HG02623 (cell line): Measurements from ENCODE around the gene PRRG4.
"Not testable (repeated sequence)": the region's sequence is repeated elsewhere in the genome, so short reads cannot be mapped to it uniquely, and the experiment has no call there.

Source experiments
- ATAC-seq: cut with Tn5 transposase; IDR thresholded peaks from one replicate; pipeline ENCODE4 v1.9.1; 2021; ENCODE audit warnings: moderate library complexity; ENCODE audit not compliant: unreplicated experiment

PRRG4 gene

DNA sequence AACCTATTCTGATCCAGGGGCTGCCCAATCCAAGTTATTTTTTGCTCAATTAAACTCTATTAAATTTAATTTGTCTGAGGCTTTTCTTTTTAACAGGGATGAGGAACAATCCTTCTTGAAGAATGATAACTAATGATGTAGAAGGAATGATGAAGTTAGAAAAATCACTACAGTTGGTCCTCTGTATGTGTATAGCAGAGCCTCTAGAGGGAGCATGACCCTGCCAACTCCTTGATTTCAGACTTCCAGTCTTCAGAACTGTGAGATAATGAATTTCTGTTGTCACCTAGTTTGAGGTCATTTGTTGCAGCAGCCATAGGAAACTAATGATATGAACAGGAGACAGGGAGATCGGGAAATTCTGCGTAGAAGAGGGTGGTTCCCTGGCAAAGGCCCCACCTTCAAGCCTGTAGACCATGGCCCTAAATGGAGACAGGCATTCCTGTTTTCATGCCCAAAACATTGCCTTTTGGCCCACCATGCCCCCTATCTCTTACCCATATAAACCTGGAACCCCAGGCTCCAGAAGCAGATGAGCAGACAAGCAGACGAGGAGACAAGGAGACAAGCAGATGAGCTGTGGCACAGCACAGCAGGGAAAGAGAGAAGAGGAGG is 55.1 kb downstream of the PRRG4 start:
- no peak for ATAC-seq

DNA sequence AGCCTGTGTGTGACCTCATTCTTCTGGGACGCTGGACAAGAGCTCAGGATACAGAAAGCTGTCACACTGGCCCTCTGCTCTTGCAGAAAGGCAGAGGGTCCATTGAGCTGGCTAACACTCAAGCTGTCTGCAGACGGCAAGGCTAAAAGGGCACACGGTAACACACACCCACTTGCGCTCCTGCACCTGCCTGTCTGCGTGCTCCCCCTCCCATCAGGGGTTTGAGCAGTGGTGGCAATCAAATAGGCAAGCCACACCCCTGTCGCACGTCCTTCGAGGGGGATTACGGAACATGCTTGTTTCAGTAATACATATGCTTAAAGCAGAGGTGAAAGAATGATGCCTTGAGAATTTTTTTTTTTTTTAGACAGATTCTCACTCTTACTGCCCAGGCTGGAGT is 55.8 kb downstream of the PRRG4 start:
- ATAC-seq, result no peak

DNA sequence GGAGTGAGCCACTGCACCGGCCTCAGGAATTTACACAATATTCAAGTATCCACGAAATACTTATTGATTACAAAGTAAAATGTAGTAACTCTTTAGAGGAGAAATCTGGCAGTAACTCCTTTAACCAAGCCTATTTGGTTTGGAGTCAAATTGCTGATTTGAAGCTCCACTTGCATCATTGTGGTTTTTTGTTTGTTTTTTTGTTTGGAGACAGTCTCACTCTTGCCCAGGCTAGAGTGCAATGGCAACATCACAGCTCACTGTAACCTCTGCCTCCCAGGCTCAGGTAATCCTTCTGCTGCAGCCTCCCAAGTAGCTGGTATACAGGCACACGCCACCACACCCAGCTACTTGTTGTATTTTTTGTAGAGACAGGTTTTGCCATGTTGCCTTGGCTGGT is 56.5 kb downstream of the PRRG4 start:
- no peak for ATAC-seq

DNA sequence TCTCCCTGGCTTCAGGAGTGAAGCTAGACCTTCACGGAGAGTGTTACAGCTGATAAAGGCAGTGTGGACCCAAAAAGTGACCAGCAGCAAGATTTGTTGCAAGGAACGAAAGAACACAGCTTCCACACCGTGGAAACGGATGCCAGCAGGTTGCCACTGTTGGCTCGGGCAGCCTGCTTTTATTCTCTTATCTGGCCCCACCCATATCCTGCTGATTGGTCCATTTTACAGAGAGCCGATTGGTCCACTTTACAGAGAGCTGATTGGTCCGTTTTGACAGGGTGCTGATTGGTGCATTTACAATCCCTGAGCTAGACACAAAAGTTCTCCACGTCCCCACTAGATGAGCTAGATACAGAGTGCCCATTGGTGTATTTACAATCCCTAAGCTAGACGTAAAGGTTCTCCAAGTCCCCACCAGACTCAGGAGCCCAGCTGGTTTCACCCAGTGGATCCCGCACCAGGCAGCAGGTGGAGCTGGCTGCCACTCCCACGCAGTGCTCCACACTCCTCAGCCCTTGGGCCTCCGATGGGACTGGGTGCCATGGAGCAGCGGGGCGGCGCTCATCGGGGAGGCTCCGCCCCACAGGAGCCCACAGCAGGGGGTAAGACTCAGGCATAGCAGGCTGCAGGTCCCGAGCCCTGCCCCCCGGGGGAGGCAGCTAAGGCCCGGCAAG is 58.1 kb downstream of the PRRG4 start:
- ATAC-seq, result not testable (repeated sequence)

DNA sequence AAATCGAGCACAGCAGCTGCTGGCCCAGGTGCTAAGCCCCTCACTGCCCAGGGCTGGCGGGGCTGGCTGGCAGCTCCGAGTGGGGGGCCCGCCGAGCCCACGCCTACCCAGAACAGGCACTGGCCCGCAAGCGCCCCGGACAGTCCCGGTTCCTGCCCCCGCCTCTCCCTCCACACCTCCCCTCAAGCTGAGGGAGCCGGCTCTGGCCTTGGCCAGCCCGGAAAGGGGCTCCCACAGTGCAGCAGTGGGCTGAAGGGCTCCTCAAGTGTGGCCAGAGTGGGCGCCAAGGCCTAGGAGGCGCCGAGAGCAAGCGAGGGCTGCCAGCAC is 58.6 kb downstream of the PRRG4 start:
- ATAC-seq, result not testable (repeated sequence)

DNA sequence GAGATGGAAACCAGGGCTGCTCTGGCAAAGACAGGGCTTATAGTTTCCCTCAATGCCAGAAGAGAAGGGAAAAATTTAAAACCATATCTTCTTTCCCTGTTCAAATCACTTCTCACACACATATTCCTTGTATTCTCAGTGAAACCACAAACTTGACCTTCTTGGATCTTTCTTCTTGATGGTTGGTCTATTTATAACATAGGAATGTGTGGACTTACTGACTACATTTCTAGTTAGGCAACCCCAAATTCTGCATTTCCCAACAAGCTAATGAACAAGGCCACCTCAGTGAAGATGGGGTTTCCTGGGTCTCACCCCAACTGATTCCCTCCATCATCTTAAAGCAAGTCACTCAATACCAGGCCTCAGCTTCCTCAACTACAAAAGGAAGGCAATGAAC is 59.1 kb downstream of the PRRG4 start:
- ATAC-seq, result no peak

DNA sequence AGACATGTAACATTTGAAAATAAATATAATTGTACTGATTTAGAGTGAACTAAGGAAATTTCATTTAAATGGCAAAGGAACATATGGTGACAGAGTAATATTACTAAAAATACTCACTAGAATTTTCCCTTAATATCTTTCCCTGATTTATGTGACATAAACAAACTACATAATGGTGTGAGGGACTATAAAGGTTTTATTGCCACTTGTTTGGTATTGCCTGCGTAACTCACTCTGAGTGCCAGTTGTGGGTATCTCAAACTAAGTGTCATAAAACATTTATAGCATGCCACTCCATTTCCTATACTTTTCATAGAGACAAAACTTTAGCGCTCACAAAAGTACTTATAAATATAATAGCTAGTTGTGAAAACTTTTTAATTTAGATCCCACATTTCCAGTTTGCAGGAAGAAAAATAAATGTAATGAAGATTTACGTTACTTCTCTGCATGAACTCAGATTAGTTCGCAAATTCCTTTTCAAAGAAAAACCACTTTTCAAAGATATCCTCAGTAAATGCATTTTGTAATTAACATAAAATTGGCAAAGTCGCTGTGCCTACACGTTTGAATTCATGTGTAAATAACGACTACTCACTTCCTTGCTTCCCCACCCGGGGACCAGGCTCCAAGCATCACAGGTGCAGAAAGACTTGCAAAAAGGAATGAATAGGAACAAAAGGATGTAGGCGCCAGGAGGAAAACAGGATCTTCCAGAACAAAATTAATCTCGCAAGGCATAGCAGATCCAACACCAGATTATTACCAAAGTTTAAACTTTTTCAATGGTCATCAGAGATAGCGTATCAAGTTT is 61.3 kb downstream of the PRRG4 start:
- ATAC-seq, result no peak

DNA sequence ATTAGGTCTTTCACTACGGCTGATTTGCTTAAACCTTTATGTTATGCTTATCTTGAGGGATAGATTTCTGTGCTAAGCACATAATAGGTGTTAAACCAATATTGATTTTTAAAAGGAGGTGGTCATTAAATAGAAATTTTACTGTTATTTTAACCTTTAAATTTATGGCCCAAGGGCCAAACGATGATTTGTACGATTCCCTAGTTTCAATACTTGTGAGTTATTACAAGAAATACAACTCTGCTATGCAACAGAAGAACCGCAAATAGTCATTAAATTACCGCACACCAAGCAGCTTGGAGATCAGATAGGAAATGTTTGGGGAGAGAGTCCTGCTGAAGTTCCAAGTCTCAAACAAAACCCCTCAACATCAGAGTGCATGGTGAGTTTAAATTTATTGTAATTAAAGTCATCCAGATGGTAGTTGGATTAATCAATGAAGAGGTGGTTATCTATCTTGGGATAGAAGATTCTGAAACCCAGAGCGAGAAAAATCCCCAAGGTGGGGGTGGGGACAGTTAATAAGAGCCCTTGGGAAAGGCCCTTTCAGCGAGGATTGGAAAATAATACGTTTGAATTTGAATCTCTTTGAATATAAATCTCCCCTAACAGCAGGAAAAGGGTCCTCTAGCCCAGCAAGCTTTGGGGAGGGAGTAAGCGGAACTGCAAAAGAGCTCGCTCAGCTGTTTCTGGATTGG is 62.1 kb downstream of the PRRG4 start:
- ATAC-seq, result no peak

DNA sequence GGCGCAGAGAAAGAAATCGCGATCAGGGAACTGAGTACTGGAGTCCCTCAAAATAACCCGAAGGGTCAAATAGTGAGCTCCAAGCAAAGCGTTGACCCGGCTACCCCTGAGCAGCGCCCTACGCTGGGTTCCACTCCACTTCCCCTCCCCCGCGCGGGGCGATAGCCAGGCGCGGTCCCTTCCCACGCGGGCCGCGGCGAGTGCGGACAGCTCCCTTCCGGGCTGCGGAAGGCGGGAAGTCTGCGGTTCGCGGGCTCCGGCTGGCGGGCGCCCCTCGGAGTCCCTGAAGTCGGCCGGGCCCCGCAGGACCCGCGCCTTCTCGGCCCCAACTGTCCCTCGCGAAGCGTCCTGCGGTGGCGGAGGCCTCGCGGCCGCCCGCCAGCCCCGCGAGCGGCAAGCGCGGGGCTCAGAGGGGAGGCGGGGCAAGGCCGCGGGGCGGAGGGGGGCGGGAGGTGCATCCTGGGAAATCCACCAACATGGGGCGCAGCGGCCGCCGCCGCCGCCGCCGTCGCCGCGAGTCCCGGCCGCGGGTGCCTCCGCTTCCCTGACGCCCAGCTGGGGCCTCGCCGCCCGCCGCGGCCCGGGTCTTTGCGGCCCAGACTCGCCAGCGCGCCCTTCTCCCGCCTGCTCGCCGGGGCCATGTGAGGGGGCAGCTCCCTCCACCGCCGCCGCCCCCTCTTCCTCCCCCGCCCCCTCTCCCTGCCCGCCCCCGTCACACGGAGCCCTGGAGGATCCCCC is 62.8 kb downstream of the PRRG4 start, which contains the start of gene QSER1:
QSER1 (plus strand) TSS at position 457 of the 738 bp plus-strand sequence. CDS start 315 bp downstream, outside the sequence.
- ATAC-seq, result peak; percentile 65

DNA sequence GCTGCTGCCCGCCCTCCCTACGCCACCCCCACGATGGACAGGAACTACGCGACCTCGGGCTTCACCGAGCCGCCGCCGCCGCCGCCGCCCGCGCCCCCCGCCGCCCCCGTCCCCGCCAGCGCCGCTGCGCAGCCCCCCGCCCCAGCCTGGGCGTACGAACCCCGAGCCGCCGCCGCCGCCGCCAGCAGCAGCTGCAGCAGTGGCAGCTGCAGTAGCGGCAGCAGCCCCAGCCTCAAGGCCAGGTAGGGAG is 63.3 kb downstream of the PRRG4 start:
- ATAC-seq, result no peak

DNA sequence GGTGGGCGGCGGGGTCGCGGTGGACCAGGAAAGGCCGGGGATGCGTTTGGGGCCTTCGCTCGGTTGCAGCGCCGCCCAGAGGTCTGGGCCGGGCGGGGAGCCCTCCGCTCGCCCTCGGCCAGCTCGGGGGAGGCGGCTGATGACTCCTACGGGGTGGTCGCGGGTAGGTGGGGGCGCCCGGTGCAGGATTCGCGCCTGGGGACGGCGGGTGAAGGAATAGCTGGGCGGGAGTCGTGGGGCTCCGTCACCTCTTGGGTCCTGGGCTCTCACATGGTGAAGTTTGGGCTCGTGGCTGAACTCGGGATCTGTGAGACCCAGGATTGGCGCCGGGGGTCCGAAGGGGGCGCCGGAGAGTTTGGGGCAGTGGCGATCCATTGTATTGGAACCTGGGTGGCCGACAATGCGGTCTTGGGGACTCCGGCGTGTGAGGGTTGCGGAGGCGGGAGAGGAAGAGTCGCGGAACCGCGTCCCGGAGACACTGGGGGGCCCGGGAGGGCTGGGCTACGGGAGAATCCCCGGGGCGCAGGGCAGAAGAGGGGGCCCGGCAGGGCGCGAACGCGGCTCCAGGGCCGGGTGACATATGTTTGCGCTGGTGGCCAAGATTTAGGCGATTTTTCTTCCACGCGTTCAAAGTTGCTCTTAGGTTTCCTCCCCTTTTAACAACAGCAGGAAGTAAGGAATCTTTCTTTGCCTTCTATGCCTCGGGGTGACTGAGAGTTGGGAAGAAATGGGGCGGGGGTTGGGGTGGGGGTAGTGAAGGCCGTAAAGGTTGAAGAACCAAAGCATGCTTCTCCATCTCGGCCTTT is 63.8 kb downstream of the PRRG4 start:
- ATAC-seq, result peak; percentile 24

DNA sequence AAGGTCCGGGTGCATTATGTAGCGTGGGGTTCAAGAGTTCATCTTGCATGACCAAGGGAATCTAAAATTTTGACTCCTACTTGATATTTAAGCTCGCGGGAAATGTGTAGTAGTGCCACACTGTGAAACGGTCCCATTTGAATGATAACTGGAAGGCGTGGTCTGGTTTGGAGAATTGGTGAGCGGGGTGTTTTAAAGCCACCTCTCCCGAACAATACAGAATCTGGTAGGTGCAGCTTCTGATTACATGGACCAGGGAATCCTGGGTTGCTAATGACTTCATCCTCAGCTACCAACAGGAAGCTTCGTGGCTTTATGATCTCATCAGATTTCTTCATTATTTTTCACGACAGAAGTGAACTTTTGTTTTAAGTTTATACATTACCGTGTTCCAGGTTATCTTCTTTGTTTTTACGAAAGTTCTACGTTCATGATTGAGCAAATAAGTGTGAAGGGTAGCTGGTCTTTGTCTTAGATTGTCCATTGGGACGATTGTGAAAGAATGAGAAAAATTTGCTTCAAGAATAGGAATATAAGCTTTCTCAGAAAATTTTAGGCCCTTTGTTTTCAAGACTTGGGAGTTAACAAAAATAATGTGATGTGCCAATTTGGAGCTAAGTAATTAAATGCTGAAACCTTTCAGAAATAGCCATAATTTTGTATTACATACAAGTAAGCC is 64.6 kb downstream of the PRRG4 start:
- no peak for ATAC-seq

DNA sequence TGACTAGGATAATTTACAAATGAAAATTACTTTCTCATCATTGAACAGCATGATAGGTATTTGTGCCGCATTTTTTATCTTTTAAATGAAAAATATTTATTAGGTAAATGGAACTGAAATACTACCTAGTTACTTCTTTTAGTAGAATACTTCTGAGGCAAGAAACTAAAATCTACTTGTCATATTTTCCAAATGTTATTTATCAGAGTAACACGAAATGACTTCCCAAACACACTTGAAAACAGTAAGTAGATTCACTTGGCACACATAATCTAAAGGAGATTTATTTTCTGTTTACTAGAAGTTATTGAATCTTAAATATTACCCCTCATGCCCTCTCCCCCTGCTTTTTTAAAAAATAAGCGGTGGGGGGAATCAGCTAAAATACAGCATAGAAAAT is 65.2 kb downstream of the PRRG4 start:
- no peak for ATAC-seq

DNA sequence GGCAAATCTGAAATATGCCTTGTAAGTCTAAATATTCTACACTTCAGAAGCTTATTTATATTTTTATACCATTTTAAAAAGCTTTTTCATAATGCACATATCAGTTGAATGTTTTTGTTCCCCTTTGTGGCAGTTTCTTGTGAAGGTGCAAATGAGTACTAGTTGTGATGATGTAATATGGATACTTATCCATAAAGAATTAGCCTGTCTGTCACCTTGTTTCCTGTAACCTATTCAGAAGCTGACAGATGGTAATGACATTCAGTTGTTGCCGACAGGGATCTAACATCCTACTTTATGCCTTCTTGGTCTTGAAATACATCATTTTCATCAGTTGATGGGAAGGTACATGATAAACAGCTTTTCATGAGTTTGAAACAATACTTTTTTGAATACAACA is 65.7 kb downstream of the PRRG4 start:
- no peak for ATAC-seq

DNA sequence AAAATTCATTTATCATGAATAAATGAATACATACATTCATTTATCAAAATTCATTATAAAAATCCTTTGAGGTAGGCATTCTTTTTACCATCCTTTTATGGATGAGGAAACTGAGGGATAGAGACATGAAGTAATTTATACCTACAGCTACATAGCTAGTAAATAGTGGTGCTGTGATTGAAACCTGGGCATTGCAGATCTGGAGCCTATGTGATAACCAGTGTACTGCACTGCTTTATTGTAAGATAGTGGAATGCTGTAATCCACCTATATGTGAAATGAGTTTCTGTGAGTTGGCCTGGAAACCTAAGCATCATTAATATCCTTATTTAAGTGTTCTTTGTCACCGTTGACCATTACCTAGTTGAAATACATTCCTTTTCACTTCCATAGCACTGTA is 67.4 kb downstream of the PRRG4 start:
- no peak for ATAC-seq

DNA sequence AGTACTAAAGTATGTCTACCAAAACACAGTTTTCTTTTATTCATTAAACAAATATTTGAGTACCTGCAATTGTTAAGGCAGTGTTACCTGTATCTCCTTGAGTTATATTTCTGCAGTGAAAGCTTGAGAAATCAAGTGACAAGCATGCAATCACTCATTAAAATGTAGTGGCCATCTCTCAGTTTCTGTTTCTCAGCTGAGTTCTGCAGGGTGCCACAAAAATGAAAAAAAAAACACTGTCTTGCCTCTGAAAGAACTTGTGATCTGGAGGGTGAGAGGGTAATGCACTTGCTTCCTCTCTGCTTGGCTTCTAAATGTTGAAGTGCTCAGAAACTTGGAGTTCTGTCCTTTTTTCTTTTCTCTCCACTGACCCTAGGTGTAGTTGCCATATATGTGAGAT is 69.7 kb downstream of the PRRG4 start:
- no peak for ATAC-seq

DNA sequence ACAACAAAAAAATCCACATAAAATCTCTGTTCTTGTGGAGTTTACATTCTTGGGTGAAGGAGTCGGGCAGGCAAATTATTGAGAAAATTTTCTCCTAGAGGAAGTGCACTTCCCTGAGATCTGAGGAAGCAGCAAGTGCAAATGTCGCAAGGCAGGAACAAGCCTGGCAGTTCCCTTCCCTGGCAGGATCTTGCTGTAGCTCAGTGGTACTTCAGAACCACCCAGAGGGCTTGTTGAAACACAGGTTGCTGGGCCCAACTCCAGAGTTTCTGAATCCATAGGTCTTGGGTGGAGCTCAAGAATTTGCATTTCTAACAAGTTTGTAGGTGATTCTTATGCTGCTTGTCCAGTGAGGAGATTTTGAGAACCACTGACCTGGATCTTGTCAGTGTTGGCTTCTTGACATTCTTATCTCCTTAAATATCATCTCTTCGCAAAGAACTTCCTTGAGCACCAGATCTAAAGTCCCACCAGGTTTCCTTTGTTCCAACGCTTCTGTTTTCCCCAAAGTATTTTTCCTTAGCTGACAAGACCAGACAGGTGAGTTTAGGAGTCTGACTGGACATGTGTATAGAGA is 72.5 kb downstream of the PRRG4 start:
- no peak for ATAC-seq

DNA sequence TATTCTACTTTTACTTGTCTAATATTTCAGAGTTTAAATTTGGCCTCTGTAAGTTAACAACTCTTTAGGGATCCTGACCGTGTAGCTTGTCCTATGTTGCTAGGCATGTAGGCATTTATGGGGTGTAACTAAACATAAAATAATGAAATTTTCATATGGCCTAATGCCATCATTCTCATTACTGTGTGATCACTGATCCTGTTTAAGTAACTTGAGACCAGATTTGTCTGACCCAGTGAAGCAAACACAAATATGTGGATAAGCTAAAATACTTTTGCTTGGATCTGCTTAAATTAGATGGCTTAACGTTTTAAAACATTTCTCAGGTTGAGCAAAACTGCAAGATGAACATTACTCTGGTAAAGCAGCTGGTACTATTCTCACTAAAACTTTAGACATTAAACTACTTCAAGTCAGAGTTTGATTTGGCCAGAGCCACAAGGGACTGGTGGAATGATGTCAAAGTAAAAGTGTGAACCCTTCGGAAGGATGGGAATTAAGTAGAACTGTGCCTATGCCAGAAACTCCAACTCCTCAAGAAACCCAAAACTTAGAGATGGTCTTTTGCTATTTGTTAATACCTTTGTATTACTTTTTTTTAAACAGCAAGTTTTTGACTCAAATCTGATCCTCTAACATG is 75.4 kb downstream of the PRRG4 start:
- ATAC-seq, result no peak
